NCI-H2081 treated with DMSO at 0.1 percent for 48 hours (cell line): Measurements from ENCODE around the gene SRGAP3.

ENCODE experiments used
- DNase-seq: peaks from one replicate; lab custom pipeline; 2025; lab: John Stamatoyannopoulos, UW

SRGAP3 gene

DNA sequence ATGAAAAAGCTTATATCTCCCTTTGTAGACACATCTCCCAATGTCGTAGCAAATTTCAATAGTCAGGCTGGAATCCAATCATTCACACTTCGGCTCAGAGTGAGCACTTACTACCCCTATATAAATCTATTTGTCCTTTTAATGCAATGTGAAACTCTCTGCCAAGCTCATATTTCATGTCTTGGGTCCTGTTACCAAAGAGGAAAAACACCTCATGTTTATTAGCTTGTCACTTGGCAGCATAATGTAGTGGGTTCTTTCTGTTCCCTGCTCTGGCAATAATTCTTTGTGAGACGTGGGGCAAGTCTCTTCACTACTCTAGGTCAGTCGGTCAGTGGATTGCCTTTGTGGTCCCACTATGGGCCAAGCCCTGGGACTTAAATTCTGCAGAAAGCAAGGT, 107.1 kb downstream of the SRGAP3 start:
- no peak for DNase-seq

GRCh38 chr3:9141928-9142289, 107.5 kb downstream of the SRGAP3 start:
- DNase-seq, result no peak

- DNase-seq, result no peak
These were observed 110.1 kb downstream of the SRGAP3 start for GRCh38 chr3:9139366-9139765.

DNA sequence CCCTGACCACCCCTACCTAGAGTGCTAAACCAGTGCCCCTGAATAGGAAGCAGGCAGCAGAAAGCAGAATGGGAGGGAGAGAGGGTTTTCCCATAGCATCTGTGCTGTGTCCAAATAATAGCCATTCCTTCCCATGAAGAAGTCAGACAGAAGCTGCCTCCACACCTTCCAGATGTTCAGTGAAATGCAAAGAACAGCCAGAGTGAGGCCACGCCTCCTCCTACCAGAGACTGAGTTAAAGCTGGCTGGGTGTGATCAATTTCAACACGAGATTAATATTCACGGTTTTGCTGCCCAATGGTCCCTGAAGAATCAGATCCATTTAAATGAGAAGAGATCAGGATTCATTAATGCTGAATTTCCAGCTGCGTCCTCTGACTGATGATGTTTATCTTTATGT, 111.8 kb downstream of the SRGAP3 start:
- DNase-seq, result no peak

DNA sequence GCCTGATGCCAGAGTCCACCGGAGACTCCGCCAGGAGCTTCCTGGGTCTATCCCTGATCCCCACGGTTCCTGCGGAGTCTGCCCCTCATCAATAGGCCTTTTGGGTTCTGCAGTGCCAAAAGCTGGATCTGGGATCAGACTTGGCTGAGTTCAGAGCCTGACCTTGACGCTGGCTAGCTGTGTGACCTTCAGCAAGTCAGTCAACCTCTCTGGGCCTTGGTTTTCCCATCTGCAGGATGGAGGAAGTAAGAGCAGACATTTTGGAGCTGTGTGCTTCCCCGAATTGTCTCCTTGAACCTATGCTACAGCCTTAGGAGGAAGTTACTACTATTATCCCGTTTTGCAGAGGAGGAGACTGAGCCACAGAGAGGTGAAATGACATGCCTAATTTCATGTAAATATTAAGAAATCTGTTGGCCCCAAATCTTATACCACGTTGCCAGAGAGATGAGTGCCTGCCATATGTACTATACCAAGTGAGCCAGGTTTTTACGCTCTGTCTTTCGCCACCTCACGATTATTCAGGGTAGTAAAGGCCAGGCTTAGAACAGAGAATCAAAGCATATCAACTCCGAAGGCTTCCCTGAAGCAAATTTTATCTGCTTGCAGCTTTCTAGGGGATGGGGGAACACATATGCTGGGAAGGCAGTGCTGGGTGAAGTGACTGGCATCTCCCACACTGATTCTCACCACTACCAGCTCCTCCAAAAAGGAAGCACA, 112.5 kb downstream of the SRGAP3 start:
- no peak for DNase-seq

DNA sequence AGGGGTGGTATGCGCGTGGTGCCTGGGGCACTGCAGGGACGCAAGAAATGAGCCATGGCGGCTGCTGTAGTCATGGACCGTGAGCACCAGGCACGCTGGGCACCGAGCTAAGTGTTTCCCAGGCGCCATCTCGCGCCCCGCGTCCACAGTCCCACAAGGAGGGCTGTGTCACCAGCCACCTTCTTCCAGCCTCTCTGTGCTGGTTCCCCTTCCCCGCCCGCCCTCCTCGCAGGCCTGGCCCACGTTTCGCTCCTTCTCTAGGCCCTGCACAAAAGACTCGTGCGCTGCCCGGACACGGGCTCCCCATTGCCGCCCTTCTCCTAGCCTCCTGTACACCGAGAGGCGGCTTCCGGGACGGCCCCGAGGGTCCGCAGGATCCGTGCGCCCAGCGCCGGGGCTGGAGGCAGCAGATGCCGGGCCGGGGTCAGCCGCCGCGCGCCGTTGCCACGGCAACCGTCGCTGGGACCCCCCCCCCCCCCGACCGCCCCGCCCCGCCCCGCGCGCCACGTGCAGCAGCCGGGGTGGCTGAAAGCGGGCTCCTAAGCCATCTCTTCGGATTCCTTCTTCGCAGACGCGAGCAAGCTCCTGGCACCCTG, 113.4 kb downstream of the SRGAP3 start:
- no peak for DNase-seq

DNA sequence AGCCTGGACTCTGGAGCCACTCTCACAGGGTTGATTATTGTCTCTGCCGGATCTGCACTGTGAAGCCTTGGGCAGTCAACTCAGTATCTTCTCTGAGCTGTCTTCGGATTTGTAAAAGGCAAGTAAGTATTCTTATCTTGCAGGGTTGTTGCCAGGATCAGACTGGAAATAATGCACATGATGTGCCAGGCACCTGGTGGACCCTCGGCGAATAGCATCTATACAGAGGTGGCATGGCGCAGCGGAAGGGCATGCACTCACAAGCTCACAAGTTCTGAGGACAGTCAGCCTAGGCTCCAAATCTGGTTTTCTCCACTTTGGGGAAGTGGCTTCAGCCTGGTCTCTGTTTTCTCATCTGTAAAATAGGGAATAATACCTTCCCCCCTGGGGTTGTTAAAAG, 113.9 kb downstream of the SRGAP3 start:
- DNase-seq, result no peak

DNA sequence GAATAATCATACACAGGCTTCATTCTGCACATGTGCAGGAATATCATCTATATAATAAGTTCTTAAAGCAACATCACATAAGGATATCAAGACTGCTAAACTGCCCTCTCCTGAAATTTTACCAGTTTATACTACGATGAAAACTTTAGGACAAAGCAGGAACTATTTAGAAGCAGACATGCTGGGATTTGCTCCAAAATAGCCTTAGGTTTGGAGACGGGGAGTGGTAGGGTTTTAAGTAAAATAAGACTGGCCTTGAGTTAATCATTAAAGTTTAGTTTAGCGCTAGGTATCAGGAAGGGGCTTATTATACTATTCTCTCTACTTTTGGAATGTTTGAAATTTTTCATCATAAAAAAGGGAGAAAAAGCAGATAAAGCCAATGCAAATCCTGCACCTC, 115.8 kb downstream of the SRGAP3 start:
- DNase-seq, result no peak

DNA sequence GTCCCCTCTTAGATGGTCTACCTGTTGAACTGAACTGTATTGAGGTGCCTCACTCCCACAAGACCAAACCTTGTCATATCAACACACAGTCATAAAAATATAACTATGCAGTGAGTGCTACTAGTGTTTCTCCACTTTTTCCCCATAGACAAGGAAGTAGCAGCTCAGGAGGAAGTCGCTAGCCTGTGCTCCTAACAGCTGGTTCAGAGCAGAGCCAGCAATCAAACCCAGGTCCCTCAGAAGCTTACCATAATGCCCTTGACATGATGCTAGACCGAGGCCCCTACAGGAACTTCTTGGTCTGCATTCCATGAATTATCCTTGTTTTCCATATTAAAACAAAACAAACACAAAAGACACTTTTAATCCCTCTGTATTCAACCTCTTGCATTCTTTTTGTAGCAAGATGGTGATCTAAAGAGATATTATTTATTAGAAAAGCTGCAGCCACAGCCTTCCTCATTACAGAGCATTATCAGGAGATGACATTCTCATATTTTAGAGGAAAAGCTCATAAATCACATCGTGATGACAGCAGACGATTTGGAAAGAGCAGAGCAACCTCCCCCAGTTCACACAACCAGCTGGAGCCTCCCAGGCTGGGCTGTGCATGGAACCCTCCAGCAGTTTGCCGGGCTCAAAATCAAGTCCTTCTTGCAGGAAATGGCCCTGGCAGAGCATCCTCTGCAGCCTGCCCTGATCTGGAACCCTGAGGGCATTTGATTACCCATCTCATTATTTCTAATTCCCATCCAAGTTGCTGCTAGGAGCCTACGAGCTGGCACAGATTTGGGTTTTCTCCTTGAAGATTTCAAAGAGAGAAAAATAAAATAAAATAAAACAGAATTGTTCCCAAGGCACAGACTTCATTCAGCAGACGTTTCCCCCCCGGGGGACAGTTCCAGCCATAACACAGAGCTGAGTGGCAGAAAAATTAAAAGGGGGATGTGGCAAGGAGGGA, 118.8 kb downstream of the SRGAP3 start:
- DNase-seq, result no peak

DNA sequence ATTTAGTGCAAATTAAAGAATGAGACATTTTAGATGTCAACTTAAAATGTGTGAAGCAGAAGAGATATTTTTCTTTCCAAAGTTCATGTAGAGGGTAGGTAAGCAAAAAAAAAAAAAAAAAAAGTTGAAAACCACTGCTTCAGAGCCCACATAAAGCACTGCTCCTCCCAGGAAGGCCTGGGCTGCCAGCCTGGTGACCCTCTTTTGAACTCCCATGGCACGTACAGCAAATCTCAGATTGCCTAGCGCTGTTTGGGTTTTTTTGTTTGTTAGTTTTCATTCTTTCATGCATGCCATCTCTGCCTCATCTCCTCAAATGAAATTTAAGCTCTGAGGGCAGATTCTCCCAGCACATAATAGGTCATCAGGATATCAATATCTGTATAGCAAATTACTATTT, 120.1 kb downstream of the SRGAP3 start:
- DNase-seq, result no peak

GRCh38 chr3:9125278-9125951, 124.0 kb downstream of the SRGAP3 start:
- no peak for DNase-seq

GRCh38 chr3:9124730-9125129, 124.7 kb downstream of the SRGAP3 start:
- no peak for DNase-seq

- no peak for DNase-seq
These were observed 125.6 kb downstream of the SRGAP3 start for GRCh38 chr3:9123840-9124239.

GRCh38 chr3:9122732-9123364, 126.6 kb downstream of the SRGAP3 start:
- DNase-seq, result no peak

DNA sequence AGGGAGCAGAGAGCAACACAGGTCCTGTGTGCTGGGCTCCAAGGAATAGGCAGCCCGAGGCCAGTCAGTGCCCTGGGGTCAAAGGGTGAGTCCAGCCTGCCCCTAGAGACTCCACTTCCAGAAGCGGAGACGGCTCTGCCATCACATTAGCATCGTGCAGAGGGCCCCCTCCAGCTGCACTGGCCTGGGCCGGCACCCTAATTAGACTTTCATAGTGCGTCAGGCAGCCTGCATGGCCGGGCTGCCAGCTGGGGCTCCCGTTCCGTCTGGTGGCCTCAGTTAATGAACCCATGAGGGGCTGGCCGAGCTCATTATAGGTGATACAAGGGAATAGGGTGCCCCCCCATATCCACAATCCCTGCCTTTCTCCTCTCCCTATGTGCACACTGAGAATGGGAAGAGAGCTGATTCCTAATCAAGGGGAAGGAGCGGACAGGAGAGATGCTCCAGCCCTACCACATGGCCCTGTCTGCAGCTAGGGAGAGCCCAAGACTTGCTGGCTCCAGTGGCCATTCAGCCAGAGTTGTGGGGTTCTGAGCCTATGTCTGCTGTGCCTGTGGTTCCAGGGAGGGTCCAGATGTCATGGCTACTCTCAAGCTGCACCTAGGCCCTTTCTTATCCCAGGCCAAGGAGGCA, 128.0 kb downstream of the SRGAP3 start:
- DNase-seq, result no peak

DNA sequence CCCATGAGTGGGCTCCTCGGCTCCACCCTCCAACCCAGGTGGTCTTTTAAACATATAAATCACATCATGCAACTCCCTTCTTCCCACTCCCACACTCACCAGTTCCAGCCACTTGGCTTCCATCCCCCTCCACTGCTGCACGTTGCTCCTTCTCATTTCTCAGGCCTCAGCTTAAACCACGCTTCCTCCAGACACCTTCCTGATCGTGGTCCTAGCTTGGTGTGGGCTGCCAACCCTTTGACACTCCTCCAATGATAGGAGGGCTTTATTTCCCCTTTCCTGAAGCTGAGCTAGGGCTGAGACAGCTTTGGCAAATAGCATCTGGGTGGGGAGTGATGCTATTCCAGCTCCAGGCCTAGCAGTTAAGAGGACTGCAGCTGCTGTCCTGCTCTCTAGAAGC, 130.1 kb downstream of the SRGAP3 start:
- DNase-seq, result no peak

GRCh38 chr3:9118222-9118621, 131.2 kb downstream of the SRGAP3 start:
- no peak for DNase-seq

DNA sequence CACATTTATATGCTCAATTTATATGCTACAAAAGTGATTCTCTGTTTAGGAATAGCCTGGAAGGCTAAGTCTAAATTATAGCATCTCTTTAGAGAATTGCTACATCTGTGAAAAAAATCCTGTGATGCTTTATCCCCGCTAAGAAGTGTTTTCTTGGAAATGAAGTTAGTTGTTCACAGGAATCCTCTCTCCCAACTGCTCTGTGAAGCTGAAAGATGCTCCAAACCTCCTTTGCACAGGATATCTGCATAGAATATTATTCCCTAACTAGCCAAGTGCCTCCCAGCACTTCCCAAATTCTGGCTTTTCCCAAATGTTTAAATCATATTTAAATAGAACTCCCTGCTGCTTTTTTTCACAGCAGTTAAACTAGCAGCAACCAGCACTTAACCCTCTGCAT, 132.2 kb downstream of the SRGAP3 start:
- DNase-seq, result no peak

GRCh38 chr3:9116336-9116735, 133.1 kb downstream of the SRGAP3 start:
- no peak for DNase-seq

GRCh38 chr3:9115336-9115735, 134.1 kb downstream of the SRGAP3 start:
- no peak for DNase-seq

DNA sequence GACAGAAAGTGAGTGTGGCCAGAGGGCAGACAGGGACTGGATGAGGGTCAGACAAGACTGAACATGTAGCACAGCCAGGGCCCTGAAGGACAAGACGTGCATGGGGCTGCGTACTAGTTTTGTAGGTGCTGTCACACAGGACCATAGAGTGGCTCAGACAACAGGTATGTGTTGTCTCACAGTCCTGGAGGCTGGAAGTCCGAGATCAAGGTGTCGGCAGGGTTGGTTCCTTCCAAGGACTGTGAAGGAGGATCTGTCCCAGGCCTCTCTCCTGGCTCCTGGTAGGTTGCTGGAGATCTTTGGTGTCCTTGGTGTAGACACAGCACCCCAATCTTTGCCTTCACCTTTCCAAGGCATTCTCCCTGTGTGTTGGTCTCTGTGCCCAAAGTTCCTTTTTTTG, 136.4 kb downstream of the SRGAP3 start:
- no peak for DNase-seq
